B cell (primary cell): ENCODE measurements around the gene PNRC2. TPM values are rescaled to one million over a fixed set of nuclear protein-coding genes. Genes with fewer than 3 reads are reported as not detected.

Experiments used
- ATAC-seq: fragments of 200-7000 bp; cut with Tn5 transposase; one replicate; pipeline ENCODE4 v1.10.0; 2021; ENCODE audit warnings: low read depth, mild to moderate bottlenecking, moderate number of reproducible peaks, moderate library complexity
- CTCF ChIA-PET: fragments of 350-600 bp; sonication (Branson Sonifier 250); formaldehyde crosslinking; loops from one replicate; lab custom pipeline; 2021; ENCODE audit warnings: antibody characterized with exemption, inconsistent platforms; lab: Charles Lee
- POLR2A ChIA-PET: fragments of 350-600 bp; sonication (Branson Sonifier 250); formaldehyde crosslinking; loops from one replicate; lab custom pipeline; 2021; ENCODE audit warnings: antibody characterized with exemption; lab: Charles Lee
- DNase-seq: peaks from one replicate; pipeline ENCODE4 v3.0.0; 2013
- H2AFZ ChIP-seq: 2 replicates; pipeline ENCODE4 v1.6.1; 2012; ENCODE audit warnings: mild to moderate bottlenecking, low read depth, low read length; ENCODE audit not compliant: insufficient read depth, poor library complexity, severe bottlenecking
- H3K27ac ChIP-seq, 2 donors: 1 replicate in 1 of 2; 2 replicates in 1 of 2; pipeline ENCODE4 v1.5.1; 2012 to 2013; ENCODE audit warnings: low read length in 2 of 2, mild to moderate bottlenecking in 2 of 2, moderate library complexity in 1 of 2
- H3K27me3 ChIP-seq, 4 experiments: fragments of 200-600 bp in 1 of 4; sonication (generic) in 1 of 4; replicated peaks in 1 of 4; 1 replicate in 2 of 4; 2 replicates in 2 of 4; pipeline versions ENCODE4 v1.6.1 to v1.7.0; 2013 to 2016; ENCODE audit warnings: low read length in 3 of 4, mild to moderate bottlenecking in 2 of 4, mixed read lengths in 1 of 4, moderate library complexity in 1 of 4; ENCODE audit not compliant: insufficient read depth in 4 of 4, control insufficient read depth in 3 of 4; ENCODE audit errors: control extremely low read depth in 1 of 4
- H3K36me3 ChIP-seq, 2 experiments: replicated peaks in 1 of 2; 1 replicate in 1 of 2; 2 replicates in 1 of 2; pipeline versions ENCODE4 v1.6.1 to v1.7.1; 2013; ENCODE audit warnings: low read length in 1 of 2; ENCODE audit not compliant: insufficient read depth in 2 of 2, control insufficient read depth in 1 of 2; ENCODE audit errors: control extremely low read depth in 1 of 2, extremely low read depth in 1 of 2
- H3K4me1 ChIP-seq, 2 donors: fragments of 200-600 bp in 1 of 2; sonication (generic) in 1 of 2; 1 replicate in 1 of 2; 2 replicates in 1 of 2; pipeline versions ENCODE4 v1.5.1 to v1.6.1; 2013 to 2017; ENCODE audit warnings: low read length in 2 of 2; ENCODE audit not compliant: control insufficient read depth in 2 of 2, insufficient read depth in 2 of 2
- H3K4me2 ChIP-seq: replicated peaks from 2 replicates; pipeline ENCODE3; 2012; ENCODE audit warnings: mild to moderate bottlenecking, low read depth, low read length; ENCODE audit not compliant: poor library complexity, severe bottlenecking
- H3K4me3 ChIP-seq, 5 experiments: fragments of 200-600 bp in 1 of 5; sonication (generic) in 1 of 5; 1 replicate in 3 of 5; 2 replicates in 2 of 5; pipeline versions ENCODE4 v1.5.1 to v1.7.0; 2011 to 2016; ENCODE audit warnings: low read length in 4 of 5, mild to moderate bottlenecking in 4 of 5, low read depth in 2 of 5, control low read depth in 1 of 5, moderate library complexity in 1 of 5; ENCODE audit not compliant: insufficient read depth in 1 of 5; ENCODE audit errors: control extremely low read depth in 1 of 5, extremely low read depth in 1 of 5
- H3K79me2 ChIP-seq: fragments of 200-600 bp; sonication (generic); one replicate; pipeline ENCODE4 v1.6.0; 2016; ENCODE audit warnings: low read length; ENCODE audit not compliant: control insufficient read depth, insufficient read depth
- H3K9ac ChIP-seq: fragments of 200-600 bp; sonication (generic); 2 replicates; pipeline ENCODE4 v1.6.1; 2017; ENCODE audit warnings: mild to moderate bottlenecking, low read length, moderate library complexity
- H3K9me3 ChIP-seq, 3 donors: one replicate each; pipeline versions ENCODE4 v1.6.1 to v1.7.1; 2013; ENCODE audit warnings: low read length in 2 of 3; ENCODE audit not compliant: control insufficient read depth in 2 of 3, insufficient read depth in 1 of 3; ENCODE audit errors: control extremely low read depth in 1 of 3
- H4K20me1 ChIP-seq: 2 replicates; pipeline ENCODE4 v1.6.0; 2012; ENCODE audit warnings: mild to moderate bottlenecking, low read length; ENCODE audit not compliant: insufficient read depth, control insufficient read depth, poor library complexity, severe bottlenecking
- H3K27ac Mint-ChIP-seq: one replicate; pipeline ENCODE4 v1.8.0; 2021; ENCODE audit warnings: mixed read lengths
- H3K27me3 Mint-ChIP-seq: one replicate; pipeline ENCODE4 v1.8.0; 2021; ENCODE audit warnings: mixed read lengths
- H3K4me1 Mint-ChIP-seq: one replicate; pipeline ENCODE4 v1.8.0; 2021; ENCODE audit warnings: mixed read lengths
- H3K4me3 Mint-ChIP-seq: one replicate; pipeline ENCODE4 v1.8.0; 2021; ENCODE audit warnings: mixed read lengths
- H3K9me3 Mint-ChIP-seq: one replicate; pipeline ENCODE4 v1.8.0; 2022; ENCODE audit warnings: mixed read lengths; ENCODE audit not compliant: insufficient read depth
- CTCF ChIP-seq: fragments of 200-600 bp; IDR thresholded peaks from one replicate; pipeline ENCODE4 v1.8.0; 2022; ENCODE audit warnings: antibody characterized with exemption, mild to moderate bottlenecking
- EZH2 ChIP-seq: IDR thresholded peaks from 2 replicates; pipeline ENCODE4 v1.6.1; 2012; ENCODE audit warnings: borderline replicate concordance, low read depth, mild to moderate bottlenecking, moderate library complexity, low read length; ENCODE audit not compliant: insufficient read depth, poor library complexity, severe bottlenecking
- WGBS: methylation state at CpG from one replicate; pipeline ENCODE4 v1.1.5; 2013; ENCODE audit warnings: missing lambda C conversion rate; ENCODE audit not compliant: insufficient coverage; 5-methylcytosine and 5-hydroxymethylcytosine counted together
- intact Hi-C: fragments of 100-400 bp; cut with micrococcal nuclease; formaldehyde crosslinking; loops from one replicate; pipeline ENCODE4 v1.10.0; 2022
- polyA plus RNA-seq: library from polyadenylated mRNA; depleted of rRNA; stranded (reverse); fragments of >200 nt; gene quantifications from 2 replicates; pipeline ENCODE4 v1.2.3, GENCODE V29; 2012
- total RNA-seq, 2 donors: library from RNA; stranded (reverse); fragments of 120-200 nt in 1 of 2; gene quantifications; 1 replicate in 1 of 2; 2 replicates in 1 of 2; pipeline versions ENCODE4 v1.2.3 to v1.2.4, GENCODE V29; 2013 to 2022

PNRC2 gene
- total and polyA plus RNA-seq, 2 donors (not counting 1 experiment from before 2014, with no cell fraction given): 89.8 to 174 TPM

- Mint-ChIP-seq H3K9me3 (no peaks in the 10 kb centered on the region), H3K4me1 (peaks cover 38% of the 10 kb centered on the region), H3K27me3 (no peaks in the 10 kb centered on the region), H3K27ac (peak overlapping the region; percentile 98), H3K4me3 (peak overlapping the region; percentile 85)
- ATAC-seq (peak; percentile 83), DNase-seq (peak; percentile 65)
- Histone ChIP-seq H2AFZ (peak overlapping the region; percentile 56), H3K79me2 (no peaks in the 10 kb centered on the region), H4K20me1 (no peaks in the 10 kb centered on the region), H3K27ac (peak overlapping the region; percentile 46 to 76), H3K9ac (peak overlapping the region; percentile 56), H3K4me1 (peaks cover 22 to 37% of the 10 kb centered on the region in 2 donors), H3K4me3 (peak overlapping the region in 4 of 5 experiments; percentile 2 to 60 (median 28)), H3K36me3 (no peaks in the 10 kb centered on the region), H3K9me3 (no peaks in the 10 kb centered on the region), H3K27me3 (no peaks in the 10 kb centered on the region), H3K4me2 (peak overlapping the region; percentile 81)
- intact Hi-C loops: loop anchor here (1.0 kb wide), 5 partner anchors 11 to 42 kb away; partner anchors contain the start of genes CNR2 and PNRC2
- ChIA-PET POLR2A (interaction anchor here (0.6 to 2.8 kb wide), 10 partner anchors 11 to 49 kb away, joined by 3 to 36 read pairs (median 10); partner anchors contain the start of genes CNR2, PNRC2 and SRSF10), CTCF (interaction anchor here (0.6 to 6.3 kb wide), 15 partner anchors 11 to 159 kb away, joined by 3 to 55 read pairs (median 9); partner anchors contain the start of genes CNR2 and PNRC2)
- TF ChIP-seq CTCF: no peak
- TF ChIP-seq EZH2: no peak
- 43% methylated on average over 5 of the region's 11 CpGs for WGBS
Observed at GRCh38 chr1:23930861-23931490, 28.7 kb upstream of the PNRC2 start.

GRCh38 chr1:23931491-23931880 lies 28.1 kb upstream of the PNRC2 start:
- H3K9me3 ChIP-seq: no peaks in the 10 kb centered on the region
- intact Hi-C loops: loop anchor here (1.0 kb wide), 5 partner anchors 11 to 42 kb away; partner anchors contain the start of genes CNR2 and PNRC2
- Mint-ChIP-seq H3K4me1 (peaks cover 38% of the 10 kb centered on the region), H3K27ac (peak overlapping the region; percentile 98), H3K4me3 (peak overlapping the region; percentile 85), H3K27me3 (no peaks in the 10 kb centered on the region), H3K9me3 (no peaks in the 10 kb centered on the region)
- H3K27me3 ChIP-seq: no peaks in the 10 kb centered on the region
- DNase-seq (no peak), ATAC-seq (peak; percentile 59)
- peak overlapping the region in 4 of 5 experiments; percentile 2 to 60 (median 28) for H3K4me3 ChIP-seq
- no peaks in the 10 kb centered on the region for H3K36me3 ChIP-seq
- ChIA-PET POLR2A (interaction anchor here (0.6 to 2.8 kb wide), 11 partner anchors 10 to 507 kb away, joined by 3 to 36 read pairs (median 8); partner anchors contain the start of genes CNR2, PNRC2 and TCEA3), CTCF (interaction anchor here (0.8 to 6.3 kb wide), 15 partner anchors 11 to 159 kb away, joined by 3 to 55 read pairs (median 9); partner anchors contain the start of genes CNR2 and PNRC2)
- H2AFZ ChIP-seq: peak overlapping the region; percentile 56
- TF ChIP-seq CTCF: no peak
- no peak for TF ChIP-seq EZH2
- no CpG with 5 or more reads among the region's 1 CpG for WGBS
- H3K79me2 ChIP-seq: no peaks in the 10 kb centered on the region
- H3K4me1 ChIP-seq: peaks cover 22 to 37% of the 10 kb centered on the region in 2 donors
- peak overlapping the region; percentile 56 for H3K9ac ChIP-seq
- H3K4me2 ChIP-seq: peak overlapping the region; percentile 81
- H3K27ac ChIP-seq: peak overlapping the region; percentile 46 to 76
- H4K20me1 ChIP-seq: no peaks in the 10 kb centered on the region
